Activated CD8-positive, alpha-beta memory T cell treated with anti-CD3 and anti-CD28 coated beads for 1 hour (primary cell): ENCODE results near the gene MCFD2.
"Not testable (repeated sequence)": the region's sequence is repeated elsewhere in the genome, so short reads cannot be mapped to it uniquely, and the experiment has no call there.

ENCODE experiments used
- DNase-seq, 2 donors: peaks; one replicate each; pipeline ENCODE4 v3.0.0-alpha.2; 2020; ENCODE audit warnings: low read depth in 1 of 2; ENCODE audit errors: extremely low read depth in 1 of 2

Gene MCFD2

DNA sequence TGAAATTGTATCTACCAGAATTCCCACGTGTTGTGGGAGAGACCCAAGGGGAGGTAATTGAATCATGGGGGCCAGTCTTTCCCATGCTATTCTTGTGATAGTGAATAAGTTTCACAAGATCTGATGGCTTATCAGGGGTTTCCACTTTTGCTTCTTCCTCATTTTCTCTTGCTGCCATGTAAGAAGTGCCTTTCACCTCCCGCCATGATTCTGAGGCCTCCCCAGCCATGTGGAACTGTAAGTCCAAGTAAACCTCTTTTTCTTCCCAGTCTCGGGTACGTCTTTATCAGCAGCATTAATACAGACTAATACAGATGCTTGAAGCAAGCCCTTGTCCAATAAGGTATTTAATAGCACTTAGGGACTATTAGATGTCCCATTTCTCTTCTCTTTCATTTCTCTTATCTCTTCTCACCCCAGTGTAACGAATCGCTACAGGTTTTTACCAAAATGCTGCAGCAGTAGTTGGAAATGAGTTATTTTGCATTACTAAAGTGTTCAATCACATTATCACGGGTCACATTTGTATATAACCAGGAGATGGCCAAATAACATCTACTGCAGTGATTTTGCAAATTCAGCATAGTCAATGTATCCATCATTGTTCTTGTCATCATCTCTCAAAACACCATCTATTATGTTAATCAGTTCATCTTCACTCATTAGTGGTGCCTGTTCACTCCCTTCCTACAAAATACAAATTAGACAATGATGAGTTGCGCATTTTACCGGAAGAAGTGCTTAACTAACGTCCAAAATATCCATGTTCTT lies 10.5 kb downstream of the MCFD2 start:
- DNase-seq, result not testable (repeated sequence)

DNA sequence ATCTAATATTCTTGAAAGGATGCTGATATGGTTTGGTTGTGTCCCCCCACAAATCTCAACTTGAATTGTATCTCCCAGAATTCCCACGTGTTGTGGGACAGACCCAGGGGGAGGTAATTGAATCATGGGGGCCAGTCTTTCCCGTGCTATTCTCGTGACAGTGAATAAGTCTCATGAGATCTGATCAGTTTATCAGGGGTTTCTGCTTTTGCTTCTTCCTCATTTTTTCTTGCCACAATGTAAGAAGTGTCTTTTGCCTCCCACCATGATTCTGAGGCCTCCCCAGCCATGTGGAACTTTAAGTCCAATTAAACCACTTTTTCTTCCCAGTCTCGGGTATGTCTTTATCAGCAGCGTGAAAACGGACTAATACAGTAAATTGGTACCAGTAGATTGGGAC lies 12.6 kb downstream of the MCFD2 start:
- not testable (repeated sequence) for DNase-seq

DNA sequence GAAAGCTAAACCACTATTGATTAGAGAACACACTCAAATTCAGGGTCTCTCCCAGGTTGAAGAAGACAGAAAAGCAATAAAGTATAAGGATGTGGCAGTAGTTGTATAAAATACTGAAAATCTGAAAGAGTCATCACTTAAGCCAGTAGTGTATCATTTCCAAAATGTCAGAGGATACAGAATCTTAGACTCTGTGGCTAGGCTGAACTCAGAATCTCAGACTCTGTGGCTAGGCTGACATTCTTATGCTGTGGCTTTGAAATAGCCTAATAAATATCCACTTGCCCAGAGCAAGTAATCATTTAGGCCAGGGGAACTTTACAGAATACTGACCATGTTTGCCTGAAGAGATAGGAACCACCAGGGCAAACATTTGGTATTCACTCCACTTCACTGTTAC lies 13.1 kb downstream of the MCFD2 start:
- no peak for DNase-seq

DNA sequence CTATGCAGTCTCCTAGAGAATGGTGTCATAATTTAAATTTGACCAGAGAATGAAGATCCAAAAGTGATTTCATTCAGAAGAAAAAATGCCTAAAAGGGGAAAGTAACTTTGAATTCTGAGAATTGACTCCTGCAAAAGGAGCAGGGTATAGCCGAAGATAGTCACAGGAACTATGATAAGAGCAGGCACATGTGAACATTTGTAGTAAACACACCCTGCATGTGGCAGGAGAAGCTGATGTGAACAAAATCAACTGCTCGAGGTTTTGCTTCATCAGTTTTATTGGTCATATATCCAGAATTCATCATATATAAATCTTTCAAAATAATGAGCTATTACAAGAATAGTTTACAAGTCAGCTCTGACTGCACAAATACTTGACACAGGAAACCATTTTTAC lies 14.0 kb downstream of the MCFD2 start:
- DNase-seq, result no peak

DNA sequence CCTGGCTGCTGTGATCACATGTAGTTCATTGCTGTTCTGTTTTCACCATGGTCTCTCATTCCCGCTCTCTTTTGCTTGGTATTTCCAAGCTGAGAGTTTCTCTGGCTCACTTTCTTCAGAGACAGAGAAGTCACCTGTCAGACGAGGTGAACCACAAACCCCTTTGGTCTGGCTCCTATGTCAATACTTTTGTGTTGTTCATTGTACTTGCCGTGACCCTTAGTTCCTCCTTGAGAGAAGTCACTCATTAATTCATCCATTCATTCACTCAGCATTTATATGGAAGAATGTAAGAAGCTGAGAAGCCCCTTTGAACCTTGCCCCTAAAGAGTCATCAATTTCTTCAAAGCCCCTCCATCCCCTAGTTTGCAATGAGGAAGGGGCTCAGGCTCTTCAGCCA lies 15.2 kb downstream of the MCFD2 start:
- no peak for DNase-seq

DNA sequence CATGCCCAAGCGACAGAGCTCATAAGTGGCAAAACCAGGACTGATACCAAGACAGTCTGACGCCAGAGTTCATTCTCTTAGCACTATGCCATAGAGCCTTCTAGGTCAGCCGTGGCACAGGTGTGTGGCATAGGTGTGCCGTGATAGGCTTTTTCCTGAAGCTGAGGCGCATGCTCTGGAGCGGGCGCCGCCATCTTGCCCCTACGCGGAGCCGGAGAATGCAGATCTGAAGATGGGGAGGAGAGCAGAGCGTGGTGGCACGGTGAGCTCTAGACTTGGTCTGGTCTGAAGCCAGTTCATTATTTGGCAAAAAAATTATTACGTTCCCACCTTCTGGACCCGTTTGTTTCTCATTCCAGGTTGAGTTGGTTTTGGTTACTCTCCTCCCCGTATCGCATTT lies 16.6 kb downstream of the MCFD2 start:
- DNase-seq, result no peak

DNA sequence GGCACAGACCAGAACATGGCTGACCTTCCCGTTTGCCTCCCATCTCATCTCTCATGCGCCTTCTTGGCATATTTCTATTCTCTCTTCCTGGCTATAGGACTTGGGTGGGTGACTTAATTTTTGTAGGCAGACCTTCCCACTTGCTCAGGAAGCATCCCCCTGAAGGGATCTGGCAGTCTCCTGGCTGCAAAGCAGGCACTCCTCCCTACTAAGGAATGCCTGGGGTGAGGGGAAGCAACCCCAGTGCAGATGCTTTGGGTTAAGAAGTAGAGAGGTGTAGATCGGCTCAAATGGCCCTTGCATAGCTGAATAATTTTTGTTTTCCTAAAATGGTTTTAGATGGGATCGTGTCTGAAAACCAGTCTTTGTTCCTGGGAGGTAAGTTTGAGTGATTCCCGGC lies 17.6 kb downstream of the MCFD2 start:
- DNase-seq, result no peak

DNA sequence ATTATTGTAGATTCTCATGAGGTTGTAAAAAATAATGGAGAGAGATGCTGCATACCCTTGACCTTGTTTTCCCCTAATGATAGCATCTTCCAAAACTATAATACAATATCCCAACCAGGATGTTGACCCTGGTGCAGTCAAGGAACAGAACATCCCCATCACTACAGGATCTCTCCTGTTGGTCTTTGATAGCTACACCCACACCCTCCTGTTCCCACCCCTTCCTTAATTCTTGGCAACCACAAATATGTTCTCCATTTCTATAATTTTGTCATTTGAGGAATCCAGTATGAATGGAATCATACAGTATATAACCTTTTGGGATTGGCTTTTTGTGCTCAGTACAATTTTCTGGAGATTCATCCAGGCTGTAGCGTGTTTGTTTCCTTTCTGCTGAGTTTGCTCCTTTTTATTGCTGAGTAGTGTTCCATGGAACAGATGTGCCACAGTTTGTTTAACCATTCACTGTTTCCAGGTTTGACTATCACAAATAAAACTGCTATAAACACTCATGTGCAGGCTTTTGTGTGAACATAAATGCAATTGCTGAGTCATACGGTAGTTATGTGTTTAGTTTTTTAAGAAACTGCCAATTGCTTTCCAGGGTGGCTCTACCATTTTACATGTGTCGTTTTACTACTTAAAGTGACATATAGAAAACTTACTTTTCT lies 22.2 kb downstream of the MCFD2 start:
- no peak for DNase-seq

DNA sequence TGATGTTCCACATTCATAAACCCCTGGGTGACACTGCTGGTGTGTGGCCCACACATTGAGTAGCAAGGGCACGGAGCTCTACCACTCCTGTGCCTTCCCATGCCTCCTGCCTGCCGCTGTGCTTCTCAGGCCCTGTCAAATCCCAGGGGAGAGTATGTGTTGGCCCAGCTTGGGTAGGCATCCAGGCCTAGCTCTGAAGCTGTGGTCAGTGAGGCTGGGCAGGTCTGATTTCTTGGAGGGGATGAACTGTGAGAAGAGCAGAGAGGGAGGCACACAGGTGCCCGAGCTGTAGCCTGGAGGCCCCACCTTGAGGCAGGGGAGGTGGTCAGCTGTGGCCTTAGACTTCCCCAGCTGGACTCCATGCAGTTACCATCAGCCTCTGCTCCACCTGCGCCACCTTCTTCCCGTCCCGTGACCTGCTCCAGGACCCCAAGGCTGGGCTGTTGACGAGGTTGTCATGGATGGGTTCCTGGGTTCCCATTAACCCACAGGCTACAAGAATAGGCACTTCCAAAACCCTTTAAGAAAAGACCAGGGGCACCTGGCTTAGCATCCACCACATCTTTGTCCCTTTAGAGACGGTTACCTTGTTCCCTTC lies 23.6 kb downstream of the MCFD2 start:
- no peak for DNase-seq

DNA sequence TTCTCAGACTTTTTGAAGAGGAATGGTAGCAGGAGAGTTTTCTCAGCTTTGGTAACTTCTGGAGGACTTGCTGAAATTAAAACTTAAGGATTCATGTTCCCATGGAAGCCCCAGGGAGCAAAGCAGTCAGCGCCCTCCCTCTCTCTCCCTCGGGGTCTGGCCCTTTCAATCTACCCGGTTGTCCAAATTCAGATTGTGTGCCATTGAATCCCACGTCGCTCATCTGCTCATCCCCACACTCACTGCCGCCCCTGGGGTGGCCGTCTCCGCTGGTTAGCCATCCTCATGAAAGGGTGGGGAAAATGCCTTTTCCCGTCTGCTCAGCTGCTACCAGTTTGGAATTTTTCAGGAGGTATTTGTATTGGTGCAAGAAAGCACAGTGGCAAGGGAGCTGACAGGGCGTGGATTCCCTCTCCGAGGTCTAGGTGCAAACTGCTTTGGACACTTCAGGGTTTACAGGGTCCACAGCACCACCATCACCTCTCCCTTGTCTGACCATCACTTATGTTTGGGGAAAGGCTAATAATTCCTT lies 27.1 kb downstream of the MCFD2 start:
- no peak for DNase-seq

DNA sequence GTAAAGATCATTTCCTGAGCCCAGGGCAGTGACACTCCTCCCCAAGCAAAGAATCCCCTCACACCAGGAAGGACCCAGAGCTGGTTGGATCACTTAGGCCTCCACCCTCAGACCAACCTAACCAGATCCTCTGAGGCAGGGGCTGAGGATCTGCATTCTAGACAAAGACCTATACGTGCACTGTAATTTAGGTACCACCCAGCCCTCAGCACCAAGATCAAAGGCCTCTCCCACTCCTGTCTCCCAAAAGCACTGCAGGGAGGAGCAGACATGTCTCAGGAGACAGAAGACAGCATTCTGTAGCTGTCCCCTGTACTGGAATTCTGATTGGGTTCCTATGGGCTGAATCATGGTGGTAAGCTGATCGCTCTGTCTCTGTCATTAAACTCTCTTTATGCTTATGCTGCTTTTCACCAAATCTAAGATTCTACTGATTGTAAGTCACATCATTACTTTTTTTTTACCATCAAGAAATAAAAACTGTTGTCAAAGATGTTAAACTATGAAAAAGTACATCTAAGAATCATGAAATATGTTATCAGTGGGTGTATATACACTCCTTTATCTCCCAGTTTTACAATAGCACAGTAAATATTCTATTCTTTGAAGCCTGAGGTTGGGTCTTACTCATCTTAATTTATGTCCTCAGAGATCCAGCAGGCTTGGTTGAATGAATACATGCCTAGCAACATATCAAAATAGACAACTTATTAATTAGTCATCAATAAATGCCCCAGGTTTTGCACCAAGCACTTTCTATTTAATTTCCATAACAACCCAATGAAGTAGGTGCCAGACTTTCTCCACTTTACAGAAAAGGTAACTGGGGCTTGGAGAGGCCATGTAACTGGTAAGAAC lies 28.3 kb downstream of the MCFD2 start:
- DNase-seq, result no peak

DNA sequence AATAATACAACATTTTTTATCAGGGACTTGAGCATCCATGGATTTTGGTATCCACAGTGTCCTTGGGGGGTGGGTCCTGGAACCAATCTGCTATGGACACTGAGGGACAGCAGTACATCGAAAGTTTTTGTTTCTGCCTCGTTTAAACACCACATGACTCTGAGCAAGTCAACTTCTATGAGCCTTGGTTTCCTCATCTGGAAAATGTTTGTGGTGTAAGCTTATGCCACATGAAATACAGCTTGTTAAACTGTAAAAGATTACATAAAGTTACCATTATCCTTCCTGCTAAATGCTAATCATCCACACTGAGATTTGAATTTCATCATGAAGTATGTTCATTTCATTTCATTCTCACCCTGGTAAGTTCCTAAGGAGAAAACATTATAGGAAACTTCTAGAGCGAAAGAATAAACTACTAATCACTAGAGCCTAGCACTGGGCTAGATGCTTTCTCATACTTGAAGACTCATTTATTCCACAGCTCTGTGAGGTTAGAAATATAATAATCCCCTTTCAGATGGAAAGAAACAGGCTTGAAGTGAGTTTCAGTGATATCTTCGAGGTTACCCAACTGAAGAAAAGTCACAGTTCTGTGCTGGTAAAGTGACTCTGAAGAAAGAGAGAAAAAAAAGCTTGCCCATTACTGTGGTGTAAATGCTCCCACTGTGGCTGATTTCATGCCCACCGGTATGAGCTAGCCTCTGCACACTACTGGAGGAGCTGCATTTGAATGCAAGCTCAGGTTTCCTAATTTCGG lies 29.2 kb downstream of the MCFD2 start:
- no peak for DNase-seq

DNA sequence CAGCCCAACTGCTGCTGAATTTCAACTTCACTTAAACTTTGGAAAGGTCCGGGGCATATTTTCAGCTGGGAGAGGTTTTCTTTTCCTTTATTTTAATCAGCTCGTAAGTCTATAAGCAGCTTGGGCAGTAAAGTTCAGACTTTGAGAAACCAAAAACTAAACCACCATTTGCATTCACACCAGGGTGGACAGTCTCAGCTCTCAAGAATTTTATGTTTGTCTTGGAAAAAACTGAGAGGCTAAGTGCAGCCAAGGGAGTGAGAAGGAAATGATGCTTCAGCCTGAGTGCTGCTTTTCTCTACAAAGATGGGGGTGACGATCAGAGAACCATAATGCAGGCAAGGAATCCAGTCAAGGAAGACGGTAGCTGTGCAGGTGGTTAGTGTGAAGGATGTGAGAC lies 30.2 kb downstream of the MCFD2 start:
- DNase-seq, result no peak

DNA sequence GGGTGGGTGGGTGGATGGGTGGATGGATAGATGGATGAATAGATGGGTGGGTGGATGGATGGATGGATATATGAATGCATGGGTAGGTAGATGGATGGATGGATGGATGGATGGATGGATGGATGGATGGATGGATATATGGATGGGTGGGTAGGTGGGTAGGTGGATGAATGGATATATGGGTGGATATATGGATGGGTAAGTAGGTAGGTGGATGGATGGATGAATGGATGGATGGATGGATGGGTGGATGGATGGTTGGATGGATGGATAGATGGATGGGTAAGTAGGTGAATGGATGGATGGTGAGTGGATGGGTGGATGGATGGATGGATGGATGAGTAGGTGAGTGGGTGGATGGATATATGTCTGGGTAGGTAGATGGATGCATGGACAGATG lies 36.1 kb downstream of the MCFD2 start:
- no peak for DNase-seq

DNA sequence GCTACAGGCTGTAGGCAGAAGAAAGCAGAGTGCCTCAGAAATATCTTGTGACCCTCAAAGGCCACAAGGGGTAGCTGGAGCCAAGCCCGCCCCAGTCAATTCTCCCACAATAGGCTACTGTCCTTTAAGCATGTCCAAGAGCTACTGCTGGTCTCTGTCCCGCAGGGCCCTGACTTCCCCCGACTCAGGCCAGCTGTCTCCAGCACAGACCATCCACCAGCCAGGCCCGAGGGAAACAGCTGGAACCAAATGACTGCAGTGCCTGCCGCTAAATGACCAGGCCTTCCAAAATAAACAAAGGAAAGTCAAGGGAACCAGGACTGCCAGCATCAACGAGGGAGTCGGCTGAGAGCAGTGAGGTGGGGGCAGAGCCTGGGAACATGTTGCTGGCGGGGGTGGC lies 36.7 kb downstream of the MCFD2 start:
- DNase-seq, result no peak

DNA sequence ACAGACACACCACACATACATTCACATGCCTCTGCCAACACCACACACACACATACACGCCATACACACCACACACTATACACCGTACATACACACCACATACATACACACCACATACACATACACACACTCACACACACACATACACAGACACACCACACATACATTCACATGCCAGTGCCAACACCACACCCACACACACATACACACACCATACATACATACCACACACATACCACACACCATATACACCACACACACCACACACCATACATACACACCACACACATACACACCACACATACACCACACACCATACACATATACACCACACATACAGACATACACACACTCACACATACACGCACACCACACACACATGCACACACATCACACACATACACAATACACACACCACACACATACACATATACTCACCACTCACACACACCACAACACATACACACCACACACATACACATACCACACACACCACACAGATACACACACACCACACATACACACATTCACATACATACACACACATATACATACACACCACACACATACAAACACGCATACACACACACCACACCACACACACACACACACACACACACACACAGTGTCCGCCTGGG lies 37.2 kb downstream of the MCFD2 start:
- no peak for DNase-seq

DNA sequence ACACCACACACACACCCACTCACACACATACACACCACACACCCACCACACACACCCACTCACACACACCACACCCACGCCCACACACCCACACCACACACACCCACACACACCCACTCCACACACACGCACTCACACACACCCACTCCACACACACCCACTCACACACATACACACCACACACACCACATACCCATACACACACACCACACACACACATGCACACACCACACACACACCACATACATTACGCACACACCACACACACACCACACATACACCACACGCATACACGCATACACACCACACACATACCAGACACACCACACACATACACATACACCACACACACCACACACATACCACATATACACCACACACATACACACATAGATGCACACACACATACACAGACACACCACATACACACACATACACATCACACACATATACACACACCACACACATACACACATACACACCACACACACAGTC lies 37.9 kb downstream of the MCFD2 start:
- DNase-seq, result no peak

DNA sequence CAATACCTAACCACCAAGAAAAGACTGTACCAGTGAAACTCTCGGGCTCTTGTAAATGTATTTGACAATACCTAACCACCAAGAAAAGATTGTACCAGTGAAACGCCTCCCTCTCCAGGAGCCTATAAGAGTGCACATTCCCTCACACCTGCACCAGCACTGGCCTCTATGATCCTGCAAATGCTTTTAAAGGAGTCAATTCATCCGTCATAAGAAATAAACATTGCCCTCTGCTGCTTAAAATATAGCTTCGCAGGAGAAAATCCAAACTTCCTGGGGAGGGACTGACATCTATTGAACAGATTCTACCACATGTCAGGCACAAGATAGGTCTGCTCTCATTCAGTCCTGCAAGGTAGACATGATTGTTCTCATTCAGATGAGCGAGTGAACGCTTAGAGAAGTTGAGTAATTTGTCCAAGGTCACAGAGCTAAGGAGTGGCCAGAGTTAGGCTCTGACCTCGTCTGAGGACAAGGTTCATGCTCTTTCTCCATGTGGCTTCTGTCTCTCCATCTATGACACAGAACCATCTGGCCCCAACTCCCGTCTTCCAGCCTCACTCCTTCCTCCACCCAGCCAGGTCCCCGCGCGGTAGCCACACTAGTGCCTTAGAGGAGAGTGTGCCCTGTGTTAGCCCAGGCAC lies 38.7 kb downstream of the MCFD2 start:
- DNase-seq, result no peak
